ENCODE results near the gene SYNPR.

GRCh38 chr3:63609834-63610233 is 331.7 kb downstream of the SYNPR start:
- TF ChIP-seq CTCF (IDR thresholded peaks at IDR 0.05; ENCODE audit: insufficient read depth, low read length) (no peak), POLR2AphosphoS5 (IDR thresholded peaks at IDR 0.05; ENCODE audit: low read depth) (no peak), REST (IDR thresholded peaks at IDR 0.05; ENCODE audit: insufficient replicate concordance, low read depth) (no peak)

All from HL-60 (cell line).